GM04503 (cell line): ENCODE data around the gene CABYR.

Experiments
- DNase-seq: peaks from one replicate; pipeline ENCODE4 v3.0.0-alpha.2; 2012; ENCODE audit warnings: low read depth

Gene CABYR, protein sequence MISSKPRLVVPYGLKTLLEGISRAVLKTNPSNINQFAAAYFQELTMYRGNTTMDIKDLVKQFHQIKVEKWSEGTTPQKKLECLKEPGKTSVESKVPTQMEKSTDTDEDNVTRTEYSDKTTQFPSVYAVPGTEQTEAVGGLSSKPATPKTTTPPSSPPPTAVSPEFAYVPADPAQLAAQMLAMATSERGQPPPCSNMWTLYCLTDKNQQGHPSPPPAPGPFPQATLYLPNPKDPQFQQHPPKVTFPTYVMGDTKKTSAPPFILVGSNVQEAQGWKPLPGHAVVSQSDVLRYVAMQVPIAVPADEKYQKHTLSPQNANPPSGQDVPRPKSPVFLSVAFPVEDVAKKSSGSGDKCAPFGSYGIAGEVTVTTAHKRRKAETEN

GRCh38 chr18:24138789-24139616 is at the start of gene CABYR:
CABYR (plus strand) TSS chr18:24139062; CDS start chr18:24143115, 4,053 bp downstream.
- peak; percentile 53 for DNase-seq

DNA sequence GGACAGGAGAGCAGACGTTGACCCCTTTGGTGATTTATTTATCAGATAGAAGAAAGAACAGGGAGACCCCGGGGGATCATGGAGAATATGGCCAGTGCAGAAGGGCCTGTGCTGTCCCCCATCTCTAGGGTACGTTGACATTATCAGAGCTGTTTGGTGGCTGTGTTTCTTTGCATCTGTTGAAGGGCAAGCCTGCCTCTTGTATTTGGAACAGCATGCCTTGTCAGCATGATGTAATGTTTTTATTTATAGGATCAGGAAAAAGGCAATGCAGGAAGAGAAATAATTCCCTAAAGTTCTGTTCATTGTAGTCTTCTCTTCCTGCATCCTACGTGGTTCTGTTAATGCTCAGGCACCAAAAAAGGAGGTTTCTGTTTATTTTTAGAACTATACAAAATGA is 49.8 kb upstream of the CABYR start:
- no peak for DNase-seq

DNA sequence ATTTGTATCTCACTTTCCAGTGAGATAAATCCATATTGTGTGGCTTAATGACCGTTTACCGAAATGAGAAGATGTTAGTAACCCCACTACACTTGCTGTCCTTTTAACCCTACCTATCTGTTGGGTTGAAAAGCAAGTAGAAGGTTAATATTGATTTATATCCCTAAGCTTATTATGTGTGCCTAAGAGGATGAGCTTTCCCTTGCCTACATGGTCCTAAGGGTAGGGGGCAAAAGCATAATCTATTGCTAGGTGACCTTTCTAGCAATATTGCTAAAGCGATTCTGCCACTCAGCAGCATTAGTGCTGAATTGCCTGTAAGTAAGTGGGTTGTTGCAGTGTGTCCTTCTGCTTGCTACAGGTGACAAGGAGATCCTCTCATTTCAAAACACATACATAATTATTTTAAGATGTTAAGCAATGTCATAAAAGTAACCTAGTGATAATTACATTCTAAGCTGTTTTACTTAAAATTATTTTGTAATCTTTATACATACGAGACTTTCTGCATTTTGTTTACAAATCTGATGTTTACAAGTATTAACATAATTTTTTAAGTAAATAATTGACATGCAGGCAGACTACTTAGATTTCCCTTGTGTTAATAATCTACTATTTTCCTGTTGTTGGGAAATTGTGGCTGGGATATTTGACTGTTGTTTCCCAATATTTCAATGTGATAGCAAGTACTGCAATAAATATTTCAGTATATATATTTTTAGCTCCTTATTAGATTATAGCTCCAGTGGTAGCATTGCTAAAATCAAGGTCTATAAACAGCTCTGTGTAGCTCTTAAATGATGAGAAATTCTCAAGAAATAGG is 49.1 kb upstream of the CABYR start:
- DNase-seq = no peak

GRCh38 chr18:24090876-24091275 is 48.0 kb upstream of the CABYR start:
- DNase-seq = no peak

DNA sequence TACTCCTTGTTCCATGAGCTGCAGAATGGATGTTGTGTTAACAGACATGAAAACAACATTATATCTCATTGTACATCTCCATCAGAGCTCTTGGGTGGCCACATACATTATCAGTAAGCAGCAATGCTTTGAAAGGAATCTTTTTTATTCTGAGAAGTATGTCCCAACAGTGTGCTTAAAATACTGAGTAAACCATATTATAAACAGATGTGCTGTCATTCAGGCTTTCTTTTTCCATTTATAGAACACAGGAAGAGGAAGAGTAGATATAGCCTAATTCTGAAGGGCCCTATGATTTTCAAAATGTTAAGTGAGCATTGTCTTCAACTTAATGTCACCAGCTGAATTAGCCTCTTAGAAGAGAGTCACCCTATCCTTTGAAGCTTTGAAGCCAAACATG is 44.3 kb upstream of the CABYR start:
- no peak for DNase-seq

GRCh38 chr18:24095976-24096375 is 42.9 kb upstream of the CABYR start:
- DNase-seq = peak; percentile 23

GRCh38 chr18:24103320-24104021 is 35.4 kb upstream of the CABYR start:
- DNase-seq = no peak

GRCh38 chr18:24104486-24104885 is 34.4 kb upstream of the CABYR start:
- no peak for DNase-seq

GRCh38 chr18:24108641-24109040 is 30.2 kb upstream of the CABYR start:
- no peak for DNase-seq

GRCh38 chr18:24111936-24112335 is 26.9 kb upstream of the CABYR start:
- DNase-seq = no peak

GRCh38 chr18:24112464-24112863 is 26.4 kb upstream of the CABYR start:
- DNase-seq = no peak

GRCh38 chr18:24112874-24113615 is 25.8 kb upstream of the CABYR start:
- DNase-seq = no peak

DNA sequence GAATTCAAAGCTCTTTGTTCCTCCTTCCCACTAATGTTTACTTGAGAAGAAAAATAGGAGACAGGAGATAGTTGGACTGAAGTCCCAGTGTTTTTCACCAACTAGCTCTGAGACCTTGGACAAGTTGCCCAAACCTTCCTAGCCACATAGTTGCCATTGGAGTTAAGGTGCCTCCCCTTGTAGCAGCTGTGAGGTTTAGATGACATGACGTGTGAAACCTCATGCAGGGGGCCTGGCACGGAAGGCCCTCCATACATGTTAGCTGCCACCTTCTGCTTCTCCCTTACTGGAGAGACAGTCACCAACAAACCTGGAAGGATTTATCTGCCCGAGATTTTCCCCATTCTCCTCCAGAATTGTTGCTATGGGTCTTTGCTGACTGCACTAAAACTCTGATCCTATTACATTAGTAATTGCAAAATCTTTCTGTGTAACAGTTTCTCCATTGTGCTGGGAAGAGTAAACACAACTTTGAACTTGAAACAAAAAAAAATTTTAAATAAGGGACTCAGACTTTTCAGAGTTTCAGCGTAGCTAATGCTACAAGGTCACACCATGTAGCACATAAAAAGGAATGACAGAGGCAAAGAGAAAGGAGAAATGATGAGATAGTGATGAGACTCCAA is 23.8 kb upstream of the CABYR start:
- no peak for DNase-seq

GRCh38 chr18:24115628-24116027 is 23.2 kb upstream of the CABYR start:
- no peak for DNase-seq

DNA sequence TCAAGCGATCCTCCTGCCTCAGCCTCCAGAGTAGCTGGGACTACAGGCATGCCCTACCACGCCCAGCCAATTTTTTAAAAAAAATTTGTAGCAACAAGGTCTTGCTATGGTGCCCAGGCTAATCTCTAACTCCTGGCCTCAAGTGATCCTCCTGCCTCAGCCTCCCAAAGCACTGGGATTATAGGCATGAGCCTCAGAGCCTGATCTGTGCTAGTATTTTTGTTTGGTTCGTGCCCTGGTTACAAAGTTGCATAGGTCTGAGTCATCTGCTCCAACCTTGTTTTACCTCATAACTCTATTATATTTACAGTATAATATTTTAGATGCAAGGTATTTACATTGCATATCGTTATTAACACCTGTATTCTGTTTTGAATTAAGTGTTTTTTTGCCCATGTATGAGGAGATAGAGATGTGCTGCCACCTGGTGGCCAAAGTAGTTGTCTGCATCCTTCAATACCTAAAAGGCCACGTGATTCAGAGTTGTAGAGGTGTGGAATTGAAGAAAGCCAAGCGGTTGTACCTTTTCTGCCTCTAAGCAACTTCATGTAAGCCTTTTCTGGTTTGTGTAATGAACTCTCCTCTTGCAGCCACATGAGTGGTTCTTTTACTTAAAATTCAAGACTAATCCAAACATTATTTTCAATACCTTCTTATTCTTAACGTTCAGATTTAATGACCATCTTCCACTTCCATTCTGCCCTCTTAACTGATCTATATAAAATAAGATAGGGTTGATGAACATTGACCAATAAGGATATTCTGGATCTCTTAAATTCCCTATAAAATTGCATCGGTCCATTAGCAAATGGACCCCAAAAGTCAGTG is 19.9 kb upstream of the CABYR start:
- DNase-seq = no peak

GRCh38 chr18:24120676-24121075 is 18.2 kb upstream of the CABYR start:
- DNase-seq = no peak

- DNase-seq = no peak
Measured at GRCh38 chr18:24121625-24122024, 17.2 kb upstream of the CABYR start.

DNA sequence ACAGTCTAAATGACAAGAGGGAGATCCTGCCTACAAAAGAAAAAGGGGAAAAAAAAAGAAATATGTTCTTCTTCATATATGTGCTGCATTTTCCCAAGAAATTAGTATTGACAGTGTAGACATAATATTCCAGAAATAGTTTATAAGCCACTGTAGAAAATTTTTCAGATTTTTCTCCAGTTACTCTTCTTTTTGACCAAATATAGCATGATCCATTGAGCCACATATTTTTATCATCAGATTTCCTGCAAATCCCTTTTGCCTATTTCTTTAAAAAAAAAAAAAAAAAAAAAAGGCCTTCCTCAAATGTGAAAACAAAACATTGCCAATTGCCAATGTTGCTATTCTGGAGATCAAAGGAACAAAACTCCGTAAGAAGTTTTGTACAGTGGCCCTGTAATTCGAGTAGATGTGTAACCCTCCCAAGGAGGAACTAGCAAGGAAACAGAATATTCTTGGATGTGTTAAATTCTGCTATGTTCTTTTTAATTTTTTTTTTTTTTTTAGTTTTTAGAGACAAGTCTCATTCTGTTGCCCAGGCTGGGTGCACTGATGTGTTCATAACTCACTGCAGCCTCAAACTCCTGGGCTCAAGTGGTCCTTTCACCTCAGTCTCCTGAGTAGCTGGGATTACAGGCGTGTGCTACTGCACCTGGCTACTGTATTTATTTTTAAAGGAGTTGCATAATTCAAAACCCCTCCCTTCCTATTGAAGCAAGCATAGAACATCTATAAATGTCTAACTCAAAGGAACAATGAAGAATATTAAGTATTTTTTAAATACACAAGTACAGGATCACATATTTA is 12.5 kb upstream of the CABYR start:
- DNase-seq = no peak

DNA sequence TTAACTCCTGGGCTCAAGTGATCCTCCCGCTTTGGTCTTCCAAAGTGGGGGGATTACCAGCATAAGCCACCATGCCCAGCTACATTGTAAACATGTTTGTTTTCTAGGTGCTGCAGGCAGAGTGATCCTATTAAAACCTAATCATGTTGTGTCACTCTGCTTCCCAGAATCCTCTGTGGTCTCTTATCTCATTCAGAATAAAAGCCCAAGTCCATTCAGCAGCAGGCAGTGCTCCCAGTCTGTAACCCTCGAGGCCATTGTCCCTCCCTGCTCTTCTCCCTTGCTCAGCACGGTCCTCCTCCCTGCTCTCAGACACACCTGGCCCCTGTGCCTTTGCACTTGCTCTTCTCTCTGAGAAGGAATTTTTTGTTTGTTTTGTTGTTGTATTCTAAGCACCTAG is 11.1 kb upstream of the CABYR start:
- no peak for DNase-seq
